Hepatocyte (in vitro differentiated cells): Measurements from ENCODE around the gene TRHDE. TPM values are rescaled to one million over a fixed set of nuclear protein-coding genes. Genes with fewer than 3 reads are reported as not detected.

Source experiments
- DNase-seq: peaks from one replicate; pipeline ENCODE4 v3.0.0-alpha.2; 2016; ENCODE audit warnings: low spot score
- H2AFZ ChIP-seq: fragments of 200-600 bp; sonication (generic); 2 replicates; pipeline ENCODE4 v1.6.0; 2016; ENCODE audit warnings: antibody characterized with exemption, mild to moderate bottlenecking
- H3K27ac ChIP-seq: fragments of 200-600 bp; sonication (generic); 2 replicates; pipeline ENCODE4 v1.5.1; 2016; ENCODE audit warnings: mild to moderate bottlenecking
- H3K27me3 ChIP-seq: fragments of 200-600 bp; sonication (generic); 2 replicates; pipeline ENCODE4 v1.6.1; 2016
- H3K36me3 ChIP-seq: fragments of 200-600 bp; sonication (generic); replicated peaks from 2 replicates; pipeline ENCODE4 v1.5.1; 2016; ENCODE audit warnings: low read depth; ENCODE audit not compliant: insufficient read depth
- H3K4me1 ChIP-seq: fragments of 200-600 bp; sonication (generic); 2 replicates; pipeline ENCODE4 v1.5.1; 2016; ENCODE audit warnings: mild to moderate bottlenecking, moderate library complexity; ENCODE audit not compliant: insufficient read depth
- H3K4me2 ChIP-seq: fragments of 200-600 bp; sonication (generic); 2 replicates; pipeline ENCODE4 v1.6.0; 2016
- H3K4me3 ChIP-seq: fragments of 200-600 bp; sonication (generic); 2 replicates; pipeline ENCODE4 v1.5.1; 2016; ENCODE audit warnings: mild to moderate bottlenecking
- H3K79me2 ChIP-seq: fragments of 200-600 bp; sonication (generic); 2 replicates; pipeline ENCODE4 v1.6.0; 2017; ENCODE audit warnings: mild to moderate bottlenecking
- H3K9me2 ChIP-seq: fragments of 200-600 bp; sonication (generic); replicated peaks from 2 replicates; pipeline ENCODE4 v1.6.0; 2017; ENCODE audit warnings: mild to moderate bottlenecking; ENCODE audit not compliant: insufficient read depth
- H3K9me3 ChIP-seq: fragments of 200-600 bp; sonication (generic); 2 replicates; pipeline ENCODE4 v1.5.1; 2016; ENCODE audit warnings: low read depth, mild to moderate bottlenecking
- H4K20me1 ChIP-seq: fragments of 200-600 bp; sonication (generic); 2 replicates; pipeline ENCODE4 v1.6.0; 2016; ENCODE audit warnings: mild to moderate bottlenecking; ENCODE audit not compliant: insufficient read depth, poor library complexity, severe bottlenecking
- CTCF ChIP-seq: fragments of 200-600 bp; sonication (generic); IDR thresholded peaks from 2 replicates; pipeline ENCODE4 v1.5.1; 2016; ENCODE audit warnings: antibody characterized with exemption, mild to moderate bottlenecking; ENCODE audit not compliant: poor library complexity
- EZH2 ChIP-seq: fragments of 200-600 bp; sonication (generic); IDR thresholded peaks from 2 replicates; pipeline ENCODE4 v1.6.1; 2016; ENCODE audit warnings: antibody characterized with exemption, mild to moderate bottlenecking, borderline replicate concordance
- EZH2phosphoT487 ChIP-seq: fragments of 200-600 bp; sonication (generic); IDR thresholded peaks from one replicate; pipeline ENCODE4 v1.6.1; 2018; ENCODE audit warnings: antibody characterized with exemption, mild to moderate bottlenecking, low read depth, moderate library complexity; ENCODE audit not compliant: unreplicated experiment, severe bottlenecking
- WGBS: methylation state at CpG from one replicate; pipeline ENCODE4 v1.1.6; 2016; ENCODE audit warnings: low lambda C conversion rate; ENCODE audit errors: missing lambda C conversion rate; 5-methylcytosine and 5-hydroxymethylcytosine counted together
- polyA plus RNA-seq: library from polyadenylated mRNA; unstranded; fragments of >200 nt; fragmentation: Nextera tagmentation; extraction: Ambion mirVana; gene quantifications from 2 replicates; pipeline ENCODE4 v1.2.1, GENCODE V29; 2016
- total RNA-seq: library from RNA; depleted of rRNA; stranded (reverse); fragments of >200 nt; gene quantifications from 2 replicates; pipeline ENCODE4 v1.2.3, GENCODE V29; 2014

TRHDE gene
- total and polyA plus RNA-seq, 2 experiments from 2014 or later = 1.3 to 5.0 TPM

GRCh38 chr12:72570601-72571000 is 298.4 kb downstream of the TRHDE start:
- 53% methylated on average over 7 of the region's 7 CpGs for WGBS

GRCh38 chr12:72574138-72574537 is 302.0 kb downstream of the TRHDE start:
- H3K79me2 ChIP-seq = no peaks in the 10 kb centered on the region
- no peaks in the 10 kb centered on the region for H3K36me3 ChIP-seq
- H3K9me3 ChIP-seq = no peaks in the 10 kb centered on the region
- no peak overlapping the region for H2AFZ ChIP-seq
- no peak for DNase-seq
- no peak overlapping the region for H3K4me2 ChIP-seq
- TF ChIP-seq EZH2phosphoT487 = no peak
- 77% methylated on average over 2 of the region's 2 CpGs for WGBS
- no peaks in the 10 kb centered on the region for H3K27me3 ChIP-seq
- no peaks in the 10 kb centered on the region for H4K20me1 ChIP-seq
- H3K27ac ChIP-seq = no peak overlapping the region
- H3K4me1 ChIP-seq = no peaks in the 10 kb centered on the region
- no peaks in the 10 kb centered on the region for H3K9me2 ChIP-seq
- no peak overlapping the region for H3K4me3 ChIP-seq

More at GRCh38 chr12:72570601-72571000, 298.4 kb downstream of the TRHDE start:
- H3K4me2 ChIP-seq = no peak overlapping the region
- no peaks in the 10 kb centered on the region for H3K9me3 ChIP-seq
- H2AFZ ChIP-seq = no peak overlapping the region
- H3K4me1 ChIP-seq = no peaks in the 10 kb centered on the region
- H3K36me3 ChIP-seq = no peaks in the 10 kb centered on the region
- TF ChIP-seq EZH2phosphoT487 = no peak
- TF ChIP-seq CTCF = peak; percentile 35
- H4K20me1 ChIP-seq = no peaks in the 10 kb centered on the region
- no peak overlapping the region for H3K4me3 ChIP-seq
- no peak overlapping the region for H3K27ac ChIP-seq
- no peaks in the 10 kb centered on the region for H3K27me3 ChIP-seq
- no peaks in the 10 kb centered on the region for H3K9me2 ChIP-seq
- DNase-seq = peak; percentile 24
- no peaks in the 10 kb centered on the region for H3K79me2 ChIP-seq

GRCh38 chr12:72578327-72578726 is 306.2 kb downstream of the TRHDE start:
- no peak overlapping the region for H2AFZ ChIP-seq
- WGBS = 77% methylated on average over 3 of the region's 3 CpGs
- H3K4me1 ChIP-seq = no peaks in the 10 kb centered on the region
- no peak overlapping the region for H3K27ac ChIP-seq
- TF ChIP-seq CTCF (no peak), EZH2phosphoT487 (no peak), EZH2 (no peak)
- H3K9me3 ChIP-seq = no peaks in the 10 kb centered on the region
- H3K9me2 ChIP-seq = no peaks in the 10 kb centered on the region
- H3K79me2 ChIP-seq = no peaks in the 10 kb centered on the region
- no peak for DNase-seq
- no peaks in the 10 kb centered on the region for H4K20me1 ChIP-seq
- no peak overlapping the region for H3K4me2 ChIP-seq
- H3K36me3 ChIP-seq = no peaks in the 10 kb centered on the region
- no peak overlapping the region for H3K4me3 ChIP-seq
- no peaks in the 10 kb centered on the region for H3K27me3 ChIP-seq

GRCh38 chr12:72586456-72586855 is 314.3 kb downstream of the TRHDE start:
- H2AFZ ChIP-seq = no peak overlapping the region
- WGBS = 59% methylated on average over 3 of the region's 3 CpGs
- H3K9me2 ChIP-seq = no peaks in the 10 kb centered on the region
- no peaks in the 10 kb centered on the region for H3K79me2 ChIP-seq
- no peaks in the 10 kb centered on the region for H3K27me3 ChIP-seq
- no peak overlapping the region for H3K27ac ChIP-seq
- no peaks in the 10 kb centered on the region for H4K20me1 ChIP-seq
- H3K36me3 ChIP-seq = no peaks in the 10 kb centered on the region
- H3K4me2 ChIP-seq = no peak overlapping the region
- no peaks in the 10 kb centered on the region for H3K4me1 ChIP-seq
- DNase-seq = no peak
- H3K9me3 ChIP-seq = no peaks in the 10 kb centered on the region
- no peak for TF ChIP-seq CTCF
- H3K4me3 ChIP-seq = no peak overlapping the region
